GM21619 (cell line): ENCODE data around the gene PAQR7.

Experiments
- ATAC-seq: cut with Tn5 transposase; IDR thresholded peaks from one replicate; pipeline ENCODE4 v1.9.1; 2021; ENCODE audit not compliant: unreplicated experiment

Gene PAQR7

DNA sequence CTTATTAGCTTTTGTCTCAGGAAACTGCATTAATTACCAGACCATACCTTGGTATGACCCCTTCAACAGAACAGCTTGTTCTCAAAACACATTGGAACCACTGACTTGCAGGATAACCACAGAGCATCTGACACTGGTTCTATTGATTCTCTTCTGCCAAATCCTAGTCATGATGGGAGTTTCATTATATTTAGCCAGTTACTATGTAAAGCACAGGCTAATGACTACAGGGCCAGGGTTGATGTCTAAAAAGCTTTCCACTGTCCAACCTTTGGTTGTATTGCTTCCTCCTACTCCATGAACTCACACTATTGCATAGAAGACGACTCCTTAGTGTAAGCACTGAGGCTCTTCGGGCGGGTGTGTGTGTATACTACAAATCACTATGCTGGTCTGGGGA lies 27.0 kb upstream of the PAQR7 start:
- ATAC-seq = no peak

DNA sequence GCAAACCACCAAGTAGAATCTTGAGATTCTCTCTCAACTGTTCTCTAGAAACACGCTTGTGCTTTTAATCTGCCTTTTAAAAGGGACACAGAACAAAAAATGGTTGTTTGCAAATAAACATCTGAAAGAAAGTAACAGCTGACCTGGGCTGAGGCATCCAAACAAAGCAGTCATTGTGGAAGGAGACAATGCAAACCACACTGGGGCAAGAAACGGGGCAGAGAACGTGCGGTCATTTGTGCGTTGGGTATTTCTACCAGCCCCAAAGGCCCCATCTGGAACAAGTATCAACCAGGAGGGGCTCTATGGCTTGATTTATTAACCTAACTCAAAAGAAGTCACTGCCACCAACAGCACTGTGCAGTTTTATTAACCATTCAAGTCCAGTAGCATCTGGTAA lies 24.7 kb upstream of the PAQR7 start:
- ATAC-seq = no peak

DNA sequence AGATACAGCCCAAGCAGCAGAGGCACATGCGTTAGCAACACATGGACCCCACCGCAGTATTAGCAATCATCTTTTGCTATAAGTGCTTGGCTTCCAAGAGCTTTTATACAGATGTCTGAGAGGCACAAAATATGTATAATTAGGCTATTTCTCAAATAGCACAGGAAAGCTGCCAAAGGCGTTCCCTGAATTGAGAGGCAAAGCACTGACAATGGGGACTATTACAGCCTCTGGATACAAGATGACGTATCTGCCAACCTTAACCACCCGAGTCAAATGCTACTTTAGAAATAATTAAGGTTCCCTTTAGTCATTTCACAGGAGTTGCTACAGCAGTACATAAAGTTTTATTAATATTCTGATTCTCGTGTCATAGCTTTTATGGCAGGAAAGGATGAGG lies 24.3 kb upstream of the PAQR7 start:
- no peak for ATAC-seq

DNA sequence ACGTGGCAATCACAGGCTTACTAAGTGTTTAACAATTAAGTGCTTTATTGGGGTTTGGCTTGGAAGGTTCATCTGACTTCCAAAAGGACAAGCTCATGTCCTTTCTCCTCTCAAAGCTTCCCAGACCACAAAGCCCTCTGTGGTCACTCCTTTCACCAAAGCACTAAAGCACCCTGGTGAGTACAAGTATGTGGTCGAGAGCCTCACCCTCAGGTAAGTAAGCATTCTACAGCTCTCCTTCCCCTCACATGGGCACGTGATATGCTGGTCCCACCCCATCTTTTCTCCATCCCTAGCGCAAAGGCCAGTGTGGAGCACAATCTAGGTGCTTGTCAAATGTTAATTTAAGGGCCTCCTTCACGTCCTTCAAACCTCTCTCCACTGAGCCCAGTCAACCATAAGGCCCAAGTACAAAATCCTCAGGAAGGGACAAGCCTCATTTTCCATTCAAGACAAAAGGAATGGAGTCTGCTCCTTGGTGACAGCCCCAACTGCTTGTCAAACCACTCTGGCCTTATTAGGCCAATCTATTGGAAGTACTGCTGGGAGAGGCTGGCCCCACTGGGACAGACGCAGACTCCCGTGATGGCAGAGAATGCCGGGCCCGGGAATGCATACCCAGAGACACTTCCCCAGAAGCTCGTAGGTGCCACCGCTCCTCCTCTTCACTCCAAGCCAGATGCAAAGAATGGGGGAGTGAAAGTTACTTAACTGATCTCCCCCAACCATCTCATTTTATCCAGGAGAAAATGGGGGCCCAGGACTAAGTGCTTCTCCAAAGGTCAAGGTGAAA lies 22.9 kb upstream of the PAQR7 start:
- ATAC-seq = no peak

DNA sequence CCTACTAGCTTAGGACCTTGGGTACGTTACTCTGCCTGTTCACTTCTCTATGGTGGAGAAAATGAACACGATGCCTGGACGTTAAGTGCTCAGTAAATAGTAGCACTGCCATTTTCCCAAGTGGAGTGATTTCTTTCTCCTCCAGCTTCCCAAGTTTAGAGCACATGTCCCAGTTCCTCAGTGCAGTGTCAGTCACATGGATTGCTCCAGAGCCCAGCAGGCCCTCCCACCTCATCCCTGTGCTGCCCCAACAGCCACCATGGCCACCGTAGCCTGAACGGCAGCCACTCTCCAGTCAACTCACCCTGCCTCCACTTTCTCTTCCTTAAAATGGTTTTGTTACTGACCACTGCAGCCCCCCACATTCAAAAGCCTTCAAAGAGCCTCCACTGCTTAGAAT lies 22.2 kb upstream of the PAQR7 start:
- ATAC-seq = no peak

DNA sequence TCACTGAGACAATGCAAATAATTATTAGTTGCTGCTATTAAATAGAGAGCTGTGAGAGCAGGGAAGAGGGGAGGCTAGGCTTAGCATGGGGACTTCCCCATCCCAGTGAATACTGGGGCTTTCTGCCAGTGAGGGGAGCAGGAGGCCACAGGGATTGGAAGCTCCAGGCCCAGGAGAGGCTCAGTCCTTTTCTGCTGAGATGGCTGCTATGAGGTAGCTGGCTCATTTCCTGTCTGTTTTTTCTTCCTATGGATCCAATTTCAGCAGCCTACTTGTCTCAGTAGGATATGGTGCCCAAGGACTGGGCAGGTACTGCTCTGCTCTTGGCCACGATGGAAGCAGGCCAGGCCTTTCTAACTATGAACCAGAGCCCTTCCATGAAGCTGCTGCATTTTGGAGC lies 20.8 kb upstream of the PAQR7 start:
- no peak for ATAC-seq

DNA sequence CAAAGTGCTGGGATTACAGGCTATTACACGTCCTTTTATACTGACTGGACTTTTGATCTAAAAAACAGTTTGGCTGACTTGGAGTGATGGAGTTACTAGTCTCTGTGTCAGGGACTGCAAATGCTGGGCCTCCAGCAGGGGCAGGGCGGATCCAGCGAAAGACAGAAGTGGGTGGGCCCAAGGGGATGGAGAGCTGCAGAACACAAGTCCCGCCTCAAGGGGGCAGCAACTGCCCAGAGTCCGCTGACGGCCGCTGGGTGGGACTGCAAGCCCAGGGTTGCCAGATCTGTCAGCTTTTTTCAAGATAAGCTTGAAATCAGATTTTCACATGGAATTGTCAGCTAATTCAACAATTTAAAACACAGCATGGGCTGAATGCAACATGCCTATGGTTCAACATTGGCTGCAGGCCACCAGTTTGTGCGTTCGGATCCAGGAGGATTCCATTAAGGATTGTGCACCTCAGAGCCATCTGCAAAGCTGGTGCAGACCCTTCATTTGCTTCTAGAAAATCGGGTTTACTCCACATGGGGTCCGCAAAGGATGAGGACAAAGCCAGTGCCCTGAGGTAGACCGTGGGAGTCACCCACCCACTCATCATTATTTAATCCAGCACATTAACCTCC lies 20.0 kb upstream of the PAQR7 start:
- peak; percentile 88 for ATAC-seq

DNA sequence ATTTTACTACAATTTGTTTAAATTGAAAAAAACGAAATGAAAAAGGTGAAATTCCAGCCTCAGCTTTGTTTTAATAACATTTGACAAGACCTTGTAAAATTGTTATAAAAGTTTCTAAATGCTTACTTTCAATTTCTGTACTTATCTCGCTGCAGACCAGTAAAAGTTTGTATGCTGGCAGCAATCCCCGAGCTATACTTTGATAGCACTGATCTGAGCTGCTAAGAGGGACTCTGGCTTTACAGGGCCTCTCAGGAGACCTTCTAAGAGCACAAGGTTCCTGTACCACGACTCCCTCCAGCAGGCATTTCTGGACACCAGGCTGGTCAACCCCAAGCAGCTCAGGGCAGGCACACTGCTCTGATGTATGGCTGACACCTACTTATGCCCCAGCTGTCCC lies 17.6 kb upstream of the PAQR7 start:
- ATAC-seq = no peak

DNA sequence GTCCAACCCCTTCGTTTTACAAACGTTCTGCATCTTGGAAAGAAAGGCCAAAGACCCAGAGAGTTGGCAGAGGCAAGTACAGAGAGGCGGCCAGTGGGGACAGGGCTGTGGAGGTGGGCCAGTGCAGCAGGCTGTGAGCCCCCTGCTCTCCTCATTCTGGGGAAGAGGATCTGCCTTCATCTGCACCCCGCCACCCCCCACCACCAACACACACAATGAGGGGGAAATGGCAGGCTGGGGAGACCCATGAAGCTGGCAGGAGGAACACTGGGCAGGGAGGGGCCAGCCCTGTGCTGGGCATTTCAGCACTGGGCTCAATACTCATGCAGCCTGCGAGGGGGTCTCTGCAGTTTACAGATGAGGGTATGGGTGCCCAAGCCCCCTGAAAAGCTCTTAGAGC lies 16.1 kb upstream of the PAQR7 start:
- ATAC-seq = no peak

DNA sequence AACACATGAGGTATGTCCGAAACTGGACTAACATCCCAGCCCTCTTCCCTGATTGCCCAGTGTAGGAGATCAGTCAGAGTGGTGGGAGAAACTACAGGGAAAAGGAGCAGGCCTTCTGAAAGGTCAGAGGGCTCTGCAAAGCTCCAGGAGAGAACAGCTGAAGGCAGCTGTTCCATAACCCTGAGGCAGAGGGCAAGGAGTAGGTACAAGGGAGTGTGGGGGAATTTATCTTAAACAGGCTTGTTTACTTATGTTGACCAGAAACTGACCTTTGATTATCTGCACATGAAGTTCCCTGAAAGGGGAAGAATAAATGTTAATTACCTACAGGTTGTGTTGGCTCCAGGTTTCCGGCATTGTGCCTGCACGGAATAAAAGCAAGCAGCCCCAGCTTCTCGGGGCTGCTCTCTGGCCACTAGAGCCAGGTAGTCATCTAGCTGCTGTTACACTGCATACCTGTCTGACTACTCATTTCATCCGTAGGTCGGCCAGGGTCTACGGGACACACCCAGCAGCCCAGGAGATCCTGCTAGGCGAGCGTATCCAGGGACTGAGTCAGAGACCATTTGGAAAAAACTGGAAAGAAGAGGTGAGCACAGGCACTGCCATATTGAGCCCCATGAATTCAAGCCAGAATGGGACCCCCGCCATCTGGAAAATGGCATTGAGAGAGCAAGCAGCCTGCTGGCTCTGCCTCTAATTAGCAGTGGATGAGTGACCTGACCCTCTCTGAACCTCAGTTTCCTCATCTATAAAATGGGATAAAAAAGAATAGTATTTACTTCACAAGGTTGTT lies 14.9 kb upstream of the PAQR7 start:
- ATAC-seq = no peak

DNA sequence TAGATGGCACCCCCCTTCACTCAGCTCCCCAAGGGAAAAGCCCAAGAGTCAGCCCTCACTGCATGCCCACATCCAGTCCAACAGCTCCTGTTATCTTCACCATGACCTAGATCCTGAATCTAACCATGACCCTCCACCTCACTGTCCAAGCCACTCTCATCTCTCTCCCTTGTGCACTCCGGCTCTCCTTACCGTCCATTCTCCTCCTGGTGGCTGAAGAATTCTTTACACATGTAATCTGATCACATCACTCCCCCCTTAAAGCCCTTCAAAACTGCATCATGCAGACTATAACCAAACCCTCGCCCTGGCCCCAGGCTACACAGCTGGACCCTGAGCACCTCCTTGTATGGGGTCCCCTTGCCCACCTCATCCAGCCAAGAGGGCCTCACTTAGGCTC lies 14.0 kb upstream of the PAQR7 start:
- ATAC-seq = no peak

DNA sequence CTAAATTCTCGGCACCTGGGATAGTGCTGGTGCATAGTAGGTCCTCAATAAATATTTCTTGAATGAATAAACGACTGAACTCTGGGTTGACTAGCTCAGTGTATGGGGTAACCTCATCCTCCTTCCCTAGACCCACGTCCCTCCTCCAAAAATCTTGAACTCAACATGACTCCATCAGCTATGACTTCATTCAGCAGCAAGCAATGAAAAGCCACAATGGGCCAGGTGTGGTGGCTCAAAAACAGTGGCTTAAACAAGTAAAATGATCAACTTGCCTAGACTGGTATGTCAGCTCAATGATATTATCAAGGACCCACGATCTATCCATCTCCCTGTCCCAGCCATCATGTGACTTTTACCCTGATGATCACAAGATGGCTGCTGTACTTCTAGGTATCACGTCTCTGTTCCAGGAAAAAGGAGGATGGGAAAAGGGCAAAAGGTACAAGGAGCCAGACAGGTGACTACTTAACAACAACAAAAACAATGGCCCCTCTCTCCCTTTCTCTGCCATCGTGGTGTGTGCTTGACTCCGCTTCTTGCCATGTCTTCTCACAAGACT lies 13.0 kb upstream of the PAQR7 start:
- ATAC-seq = no peak

DNA sequence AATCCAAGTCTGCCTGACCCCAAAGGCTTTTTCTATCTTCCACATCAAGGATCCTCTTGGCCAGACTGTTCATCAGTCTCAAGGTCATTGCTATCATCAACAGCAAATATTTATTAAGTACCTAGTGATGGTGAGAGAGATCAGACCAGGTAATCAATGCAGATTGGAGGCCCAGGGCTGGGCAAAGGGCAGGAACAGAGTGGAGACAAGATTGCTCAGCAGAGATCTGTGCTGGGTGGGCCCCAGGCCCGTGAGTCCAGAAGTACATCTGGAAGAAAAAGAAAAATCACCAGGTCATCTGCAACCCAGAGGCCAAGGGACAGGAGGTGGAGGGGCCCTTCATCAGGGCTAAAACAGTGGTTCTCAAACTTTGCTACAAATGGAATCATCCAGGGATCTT lies 10.1 kb upstream of the PAQR7 start:
- ATAC-seq = no peak

DNA sequence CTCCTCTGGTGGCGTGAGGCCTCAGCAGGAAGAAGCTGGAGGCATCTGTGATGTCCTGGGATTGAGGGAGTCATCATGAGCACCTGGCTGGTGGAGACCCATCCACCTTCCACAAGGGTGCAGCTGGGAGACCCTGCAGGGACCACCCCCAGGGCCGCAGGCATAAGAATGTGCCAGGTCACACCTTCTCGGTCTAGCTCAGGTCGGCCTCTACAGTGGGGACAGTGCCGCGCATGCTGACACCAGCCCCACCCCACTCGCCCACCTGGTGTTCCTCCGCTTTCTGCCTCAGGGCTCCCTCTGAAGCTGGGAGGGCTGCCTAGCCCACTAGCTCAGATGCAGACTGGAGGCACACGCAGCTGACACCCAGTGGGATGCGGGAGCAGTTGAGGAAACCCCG lies 5.8 kb upstream of the PAQR7 start:
- ATAC-seq = no peak

DNA sequence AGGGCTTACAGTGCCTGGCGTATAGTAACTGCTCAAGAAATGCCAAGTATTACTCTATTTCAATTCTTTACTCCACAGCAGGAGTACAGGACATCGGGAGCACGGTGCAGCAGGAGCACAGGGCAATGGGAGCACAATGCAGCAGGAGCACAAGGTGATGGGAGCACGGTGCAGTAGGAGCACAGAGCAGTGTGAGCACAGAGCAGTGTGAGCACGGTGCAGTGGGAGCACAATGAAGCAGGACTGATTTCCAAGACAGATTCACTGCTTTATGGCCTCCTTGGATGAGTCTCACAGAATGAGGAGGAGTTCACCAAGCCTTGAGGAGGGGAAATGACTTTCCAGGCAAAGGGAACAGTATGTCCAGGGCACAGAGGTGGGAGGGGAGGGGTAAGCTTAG lies 5.0 kb upstream of the PAQR7 start:
- ATAC-seq = no peak

DNA sequence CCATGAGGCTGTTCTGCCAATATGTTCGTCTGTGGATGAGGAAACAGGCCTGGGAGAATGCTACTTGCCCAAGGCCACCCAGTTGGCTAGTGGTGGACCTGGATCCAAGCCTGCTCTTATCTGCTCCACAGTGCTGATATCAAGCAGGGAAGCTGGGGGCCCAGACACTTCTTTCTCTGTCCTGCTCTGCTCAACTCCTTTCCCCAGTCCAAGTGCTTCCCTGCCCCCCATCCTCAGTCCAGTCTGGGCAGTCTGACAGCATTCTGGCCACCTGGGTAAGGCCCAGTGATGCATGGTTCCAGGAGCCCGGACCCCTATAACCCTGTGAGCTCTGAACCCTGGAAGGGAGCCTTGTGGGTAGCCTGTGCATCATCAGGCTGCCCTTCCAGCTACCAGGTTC lies 4.2 kb upstream of the PAQR7 start:
- ATAC-seq = no peak

DNA sequence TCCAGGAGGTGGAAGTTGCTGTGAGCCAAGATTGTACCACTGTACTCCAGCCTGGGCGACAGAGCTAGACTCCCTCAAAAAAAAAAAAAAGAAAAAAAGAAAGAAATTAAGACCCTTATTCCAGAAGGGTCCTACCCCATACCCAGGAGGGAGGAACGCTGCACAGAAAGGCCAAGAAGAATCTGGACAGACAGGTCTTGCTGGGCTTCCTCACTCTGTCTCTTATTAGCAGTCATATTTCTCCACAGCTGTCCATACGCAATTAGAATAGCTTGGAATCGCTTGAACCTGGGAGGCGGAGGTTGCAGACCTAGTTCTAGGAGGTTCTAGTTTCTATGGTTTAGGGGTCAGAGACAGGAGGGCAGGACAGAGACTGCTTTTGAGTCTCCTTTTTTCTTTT lies 3.2 kb upstream of the PAQR7 start:
- no peak for ATAC-seq

DNA sequence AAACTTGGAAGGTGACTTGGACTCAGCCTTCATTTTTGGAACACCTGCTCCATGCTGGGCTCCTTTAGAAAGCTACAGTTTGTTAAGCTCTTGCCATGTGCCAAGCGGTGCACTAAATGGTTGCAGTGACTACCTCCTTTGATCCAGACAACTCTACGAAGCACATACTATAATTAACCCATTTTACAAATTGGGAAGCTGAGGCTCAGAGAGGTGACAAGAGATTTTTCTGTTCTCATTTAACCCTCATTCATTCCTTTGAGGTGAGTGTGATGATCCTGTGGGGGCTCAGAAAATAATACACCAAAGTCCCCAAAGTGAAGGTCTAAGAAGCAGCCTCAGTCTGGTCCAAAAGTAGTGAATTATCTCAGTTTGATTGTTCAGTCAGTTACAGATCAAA lies 1.6 kb upstream of the PAQR7 start:
- no peak for ATAC-seq

DNA sequence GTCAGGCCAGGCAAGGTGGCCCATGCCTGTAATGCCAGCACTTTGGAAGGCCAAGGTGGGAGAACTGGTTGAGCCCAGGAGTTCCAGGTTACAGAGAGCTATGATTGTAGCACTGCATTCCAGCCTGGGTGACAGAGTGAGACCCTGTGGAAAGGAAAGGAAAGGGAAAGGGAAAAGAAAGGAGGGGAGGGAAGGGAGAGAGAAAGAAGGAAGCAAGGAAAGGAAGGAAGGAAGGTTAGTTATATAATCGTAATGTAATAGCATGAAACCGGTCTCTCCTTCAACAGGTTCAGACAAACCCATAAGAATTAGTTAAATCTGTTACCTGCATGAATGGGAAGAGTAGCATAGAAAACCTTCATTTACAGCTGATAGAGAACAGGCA lies 1.2 kb upstream of the PAQR7 start:
- no peak for ATAC-seq

DNA sequence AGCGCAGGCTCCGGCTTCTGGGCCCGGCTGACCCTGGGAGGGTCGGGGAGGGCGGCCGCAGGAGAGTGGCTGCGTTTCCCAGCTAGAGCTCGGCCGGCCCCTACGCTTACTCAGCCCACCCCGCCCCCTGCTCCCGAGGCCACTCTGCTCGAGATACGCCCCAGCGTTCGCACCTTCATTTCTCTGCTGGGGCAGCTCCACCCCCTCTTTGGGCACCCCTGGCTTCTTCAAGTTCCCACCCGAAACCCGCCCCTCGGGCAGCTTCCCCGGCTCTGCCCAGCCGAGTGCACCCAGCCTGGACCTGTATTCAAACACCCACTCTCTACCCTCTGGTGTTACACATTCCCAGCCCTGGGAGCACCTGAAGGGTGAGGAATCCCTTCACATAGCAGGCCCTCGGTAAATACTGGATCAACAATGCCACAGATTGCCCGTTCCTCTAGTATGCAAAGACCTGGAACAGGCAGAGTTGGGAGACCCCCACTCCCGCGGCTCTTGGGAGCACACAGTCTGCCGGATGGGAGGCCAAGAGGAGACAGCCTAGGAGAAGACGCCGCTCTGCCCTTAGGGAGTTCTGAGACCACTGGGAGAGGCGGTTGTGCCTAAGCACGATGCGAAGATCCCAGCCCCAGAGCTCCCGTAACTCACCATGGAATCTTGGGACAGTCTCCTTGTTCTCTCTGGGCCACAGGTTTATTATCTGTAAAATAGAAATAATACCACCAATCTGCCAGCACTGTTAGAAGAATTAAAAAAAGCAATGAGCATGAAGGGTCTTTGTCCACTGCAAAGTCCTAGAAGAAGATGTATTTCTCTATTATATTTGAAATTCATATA lies 566 bp upstream of the PAQR7 start:
- no peak for ATAC-seq

DNA sequence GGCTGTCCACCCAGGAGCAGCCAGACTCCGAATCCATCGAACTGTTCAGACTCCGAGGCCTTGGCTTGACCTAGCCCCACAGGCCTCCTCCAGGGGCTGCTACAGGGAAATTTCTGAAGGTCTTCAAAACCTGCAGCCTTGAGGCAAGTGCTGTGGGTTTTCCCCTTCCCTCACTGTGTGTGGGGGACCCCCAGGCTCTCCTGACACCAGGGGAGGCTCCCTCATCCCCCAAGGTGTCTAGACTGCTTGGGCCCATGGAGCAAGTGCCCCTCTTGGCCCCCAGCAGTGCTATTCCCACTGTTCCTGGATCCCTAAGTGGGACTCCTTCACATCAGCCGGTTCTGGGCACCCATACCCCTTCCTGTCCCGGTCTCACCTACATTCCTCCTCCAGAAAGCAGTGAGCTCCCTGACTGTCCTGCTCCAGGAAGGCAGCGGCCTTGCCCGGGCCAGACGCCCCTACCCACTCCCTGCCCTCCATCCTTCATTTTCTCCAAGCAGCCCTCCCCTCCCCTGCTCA lies 814 bp downstream of the PAQR7 start:
- no peak for ATAC-seq
